HAP-1 (cell line): ENCODE measurements around the gene PITPNC1.
A peak's percentile ranks its signal among the peaks of the same experiment; 100 is the strongest.

Experiments
- DNase-seq, 2 experiments: peaks; one replicate each; pipeline ENCODE4 v3.0.0-alpha.2; 2016 to 2020; ENCODE audit warnings: low spot score in 2 of 2
- H3K27me3 ChIP-seq: fragments of 250-450 bp; sonication (Bioruptor Pico); 2 replicates; pipeline ENCODE4 v1.5.1; 2020; ENCODE audit warnings: low read depth, mild to moderate bottlenecking, moderate library complexity
- H3K36me3 ChIP-seq: fragments of 250-450 bp; sonication (Bioruptor Pico); replicated peaks from 2 replicates; pipeline ENCODE4 v1.5.1; 2020; ENCODE audit warnings: mild to moderate bottlenecking
- H3K4me1 ChIP-seq: fragments of 250-450 bp; sonication (Bioruptor Pico); 2 replicates; pipeline ENCODE4 v1.5.1; 2020; ENCODE audit warnings: mild to moderate bottlenecking
- H3K4me3 ChIP-seq: fragments of 250-450 bp; sonication (Bioruptor Pico); 2 replicates; pipeline ENCODE4 v1.5.1; 2020; ENCODE audit warnings: mild to moderate bottlenecking, moderate library complexity
- H3K9me3 ChIP-seq: fragments of 250-450 bp; sonication (Bioruptor Pico); 2 replicates; pipeline ENCODE4 v1.5.1; 2020; ENCODE audit warnings: mild to moderate bottlenecking, moderate library complexity
- in situ Hi-C: fragments of 300-500 bp; cut with MboI; formaldehyde crosslinking; loops from 3 replicates; pipeline ENCODE4 v1.14.3; 2020; ENCODE audit warnings: low sequenced_read_pairs, inconsistent platforms, mixed read lengths

PITPNC1 gene

DNA sequence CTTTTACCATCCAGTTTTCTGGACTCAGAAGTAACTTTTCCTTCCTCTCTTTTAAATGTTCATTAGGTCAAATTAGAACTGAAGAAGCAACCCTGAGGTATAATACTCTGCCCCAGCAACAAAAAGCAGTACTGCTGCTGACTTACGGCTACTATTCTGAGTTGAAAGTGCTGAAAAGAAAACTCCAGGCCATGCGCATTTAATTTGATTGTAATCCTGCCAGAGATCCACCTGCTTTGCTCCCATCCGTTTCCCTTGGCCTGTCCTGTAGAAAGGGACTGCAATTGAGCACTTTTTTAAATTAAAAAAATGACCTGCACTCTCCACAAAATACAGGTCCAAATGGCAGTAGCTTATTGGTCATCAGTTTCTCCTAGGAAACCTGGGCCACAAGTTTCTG, 61.6 kb downstream of the PITPNC1 start:
- Histone ChIP-seq H3K9me3 (no peaks in the 10 kb centered on the region), H3K36me3 (no peaks in the 10 kb centered on the region), H3K27me3 (no peaks in the 10 kb centered on the region), H3K4me1 (peaks cover 28% of the 10 kb centered on the region), H3K4me3 (no peak overlapping the region)
- in situ Hi-C loops = no loop called here
- DNase-seq = no peak

- no peak for DNase-seq
- H3K4me3 ChIP-seq = no peak overlapping the region
- no peaks in the 10 kb centered on the region for H3K36me3 ChIP-seq
- in situ Hi-C loops = no loop called here
- H3K9me3 ChIP-seq = no peaks in the 10 kb centered on the region
- no peaks in the 10 kb centered on the region for H3K27me3 ChIP-seq
- H3K4me1 ChIP-seq = peaks cover 34% of the 10 kb centered on the region
These were observed 62.2 kb downstream of the PITPNC1 start for GRCh38 chr17:67439269-67439668.

GRCh38 chr17:67440277-67441051, 63.4 kb downstream of the PITPNC1 start:
- H3K36me3 ChIP-seq = no peaks in the 10 kb centered on the region
- no peak for DNase-seq
- H3K4me3 ChIP-seq = no peak overlapping the region
- H3K4me1 ChIP-seq = peaks cover 46% of the 10 kb centered on the region
- H3K9me3 ChIP-seq = no peaks in the 10 kb centered on the region
- no peaks in the 10 kb centered on the region for H3K27me3 ChIP-seq
- in situ Hi-C loops = no loop called here

GRCh38 chr17:67441052-67441895, 64.2 kb downstream of the PITPNC1 start:
- H3K9me3 ChIP-seq = no peaks in the 10 kb centered on the region

GRCh38 chr17:67441896-67442219, 64.8 kb downstream of the PITPNC1 start:
- Histone ChIP-seq H3K4me3 (peak overlapping the region; percentile 8), H3K27me3 (no peaks in the 10 kb centered on the region), H3K36me3 (no peaks in the 10 kb centered on the region), H3K9me3 (no peaks in the 10 kb centered on the region), H3K4me1 (peaks cover 54% of the 10 kb centered on the region)
- in situ Hi-C loops = no loop called here
- DNase-seq = no peak

More at GRCh38 chr17:67441052-67441895, 64.2 kb downstream of the PITPNC1 start:
- DNase-seq = peak; percentile 43 to 79
- Histone ChIP-seq H3K4me3 (peak overlapping the region; percentile 8), H3K4me1 (peaks cover 51% of the 10 kb centered on the region), H3K36me3 (no peaks in the 10 kb centered on the region), H3K27me3 (no peaks in the 10 kb centered on the region)
- in situ Hi-C loops = no loop called here

GRCh38 chr17:67442787-67443624, 65.9 kb downstream of the PITPNC1 start:
- H3K36me3 ChIP-seq = no peaks in the 10 kb centered on the region
- in situ Hi-C loops = no loop called here
- H3K27me3 ChIP-seq = no peaks in the 10 kb centered on the region
- peak; percentile 72 to 80 for DNase-seq
- H3K4me1 ChIP-seq = peaks cover 54% of the 10 kb centered on the region
- no peak overlapping the region for H3K4me3 ChIP-seq
- no peaks in the 10 kb centered on the region for H3K9me3 ChIP-seq

- H3K4me3 ChIP-seq = no peak overlapping the region
These were observed 67.0 kb downstream of the PITPNC1 start for GRCh38 chr17:67443931-67444595.

GRCh38 chr17:67448449-67448848, 71.4 kb downstream of the PITPNC1 start:
- no peaks in the 10 kb centered on the region for H3K27me3 ChIP-seq
- H3K36me3 ChIP-seq = no peaks in the 10 kb centered on the region
- DNase-seq = no peak
- H3K4me1 ChIP-seq = peaks cover 27% of the 10 kb centered on the region
- in situ Hi-C loops = no loop called here
- no peaks in the 10 kb centered on the region for H3K9me3 ChIP-seq
- H3K4me3 ChIP-seq = no peak overlapping the region

More at GRCh38 chr17:67443931-67444595, 67.0 kb downstream of the PITPNC1 start:
- H3K9me3 ChIP-seq = no peaks in the 10 kb centered on the region
- no peaks in the 10 kb centered on the region for H3K36me3 ChIP-seq
- peak; percentile 55 to 67 for DNase-seq
- in situ Hi-C loops = no loop called here
- H3K27me3 ChIP-seq = no peaks in the 10 kb centered on the region
- peaks cover 51% of the 10 kb centered on the region for H3K4me1 ChIP-seq

DNA sequence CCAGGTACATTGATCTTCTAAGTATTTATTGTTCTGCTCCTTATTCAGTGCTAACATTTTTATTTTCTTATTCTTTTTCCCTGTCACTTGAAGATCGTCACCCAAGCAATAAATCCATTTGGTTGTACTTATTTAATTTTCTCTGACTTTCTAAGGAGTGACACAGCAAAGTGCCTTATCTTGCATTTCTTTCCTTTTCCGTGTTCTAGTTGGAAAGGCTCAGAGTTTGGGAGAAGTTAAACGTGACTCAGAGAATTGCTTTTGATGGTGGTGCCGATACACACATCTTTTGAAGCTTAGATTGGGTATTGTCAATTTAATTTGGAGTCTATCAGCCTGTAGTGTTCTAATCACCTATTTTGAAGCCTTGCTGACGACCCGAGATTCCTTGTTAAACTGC, 72.0 kb downstream of the PITPNC1 start:
- peaks cover 21% of the 10 kb centered on the region for H3K4me1 ChIP-seq
- no peaks in the 10 kb centered on the region for H3K36me3 ChIP-seq
- no peak overlapping the region for H3K4me3 ChIP-seq
- in situ Hi-C loops = no loop called here
- no peaks in the 10 kb centered on the region for H3K9me3 ChIP-seq
- DNase-seq = no peak
- H3K27me3 ChIP-seq = no peaks in the 10 kb centered on the region

GRCh38 chr17:67449845-67450755, 73.0 kb downstream of the PITPNC1 start:
- Histone ChIP-seq H3K27me3 (no peaks in the 10 kb centered on the region), H3K4me3 (no peak overlapping the region), H3K4me1 (peaks cover 11% of the 10 kb centered on the region), H3K36me3 (no peaks in the 10 kb centered on the region), H3K9me3 (no peaks in the 10 kb centered on the region)
- DNase-seq = no peak
- in situ Hi-C loops = no loop called here

DNA sequence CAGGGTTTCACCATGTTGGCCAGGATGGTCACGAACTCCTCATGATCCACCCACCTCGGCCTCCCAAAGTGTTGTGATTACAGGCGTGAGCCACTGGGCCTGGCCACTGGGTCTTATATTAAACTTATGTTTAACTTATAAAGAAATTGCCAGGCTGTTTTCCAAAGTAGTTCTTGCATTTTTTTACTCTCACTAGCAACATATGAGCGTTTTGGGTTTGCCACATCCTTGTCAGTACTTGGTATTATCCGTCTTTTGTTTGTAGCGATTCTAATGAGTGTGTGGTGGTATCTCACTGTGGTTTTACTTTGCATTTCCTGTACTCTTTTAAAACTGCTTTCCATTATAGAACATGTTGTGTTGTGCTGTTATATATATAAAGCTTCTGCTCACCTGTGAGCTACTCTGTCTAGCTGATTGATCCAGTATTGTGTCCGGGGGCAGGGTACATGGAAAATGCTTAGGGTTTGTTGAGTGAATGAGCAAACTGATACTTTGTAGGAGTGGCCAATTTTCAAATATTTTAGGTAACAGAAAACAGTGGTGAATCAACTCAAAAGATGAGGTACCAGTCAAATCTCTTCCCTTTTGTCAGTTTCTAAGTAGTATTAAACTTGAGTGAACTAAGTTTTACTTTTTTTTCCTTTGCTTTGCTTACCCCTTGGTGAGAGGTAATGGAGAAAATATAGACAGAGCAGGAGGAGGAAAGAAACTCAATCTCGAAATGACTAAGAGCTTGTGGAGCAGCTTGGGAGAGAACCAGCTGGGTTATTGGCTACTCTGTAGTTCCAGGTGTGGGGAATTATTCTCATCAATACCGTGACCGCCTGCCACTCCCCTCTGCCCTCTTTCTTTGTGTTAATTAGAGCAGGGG, 75.8 kb downstream of the PITPNC1 start:
- DNase-seq = no peak
- in situ Hi-C loops = no loop called here
- Histone ChIP-seq H3K27me3 (no peaks in the 10 kb centered on the region), H3K4me3 (no peak overlapping the region), H3K9me3 (peaks cover under 1% of the 10 kb centered on the region; the same call in 1 of the 2 replicates), H3K36me3 (no peaks in the 10 kb centered on the region), H3K4me1 (no peaks in the 10 kb centered on the region)

- Histone ChIP-seq H3K27me3 (no peaks in the 10 kb centered on the region), H3K9me3 (peaks cover 4% of the 10 kb centered on the region; the same call in 1 of the 2 replicates), H3K4me3 (no peak overlapping the region), H3K36me3 (no peaks in the 10 kb centered on the region), H3K4me1 (no peaks in the 10 kb centered on the region)
- DNase-seq = no peak
- in situ Hi-C loops = no loop called here
These were observed 79.0 kb downstream of the PITPNC1 start for GRCh38 chr17:67456103-67456502.
